Hematopoietic multipotent progenitor cell treated with erythropoietin and hydrocortisone succinate and interleukin-3 and kit ligand, for 17 days (in vitro differentiated cells): ENCODE results near the gene BPIFB1.

ENCODE experiments used
- DNase-seq: peaks from one replicate; pipeline ENCODE4 v3.0.0-alpha.2; 2015; ENCODE audit warnings: low spot score

The BPIFB1 gene

GRCh38 chr20:33325350-33325749 lies 42.3 kb downstream of the BPIFB1 start:
- no peak for DNase-seq

GRCh38 chr20:33328157-33329137 lies 45.4 kb downstream of the BPIFB1 start:
- no peak for DNase-seq

DNA sequence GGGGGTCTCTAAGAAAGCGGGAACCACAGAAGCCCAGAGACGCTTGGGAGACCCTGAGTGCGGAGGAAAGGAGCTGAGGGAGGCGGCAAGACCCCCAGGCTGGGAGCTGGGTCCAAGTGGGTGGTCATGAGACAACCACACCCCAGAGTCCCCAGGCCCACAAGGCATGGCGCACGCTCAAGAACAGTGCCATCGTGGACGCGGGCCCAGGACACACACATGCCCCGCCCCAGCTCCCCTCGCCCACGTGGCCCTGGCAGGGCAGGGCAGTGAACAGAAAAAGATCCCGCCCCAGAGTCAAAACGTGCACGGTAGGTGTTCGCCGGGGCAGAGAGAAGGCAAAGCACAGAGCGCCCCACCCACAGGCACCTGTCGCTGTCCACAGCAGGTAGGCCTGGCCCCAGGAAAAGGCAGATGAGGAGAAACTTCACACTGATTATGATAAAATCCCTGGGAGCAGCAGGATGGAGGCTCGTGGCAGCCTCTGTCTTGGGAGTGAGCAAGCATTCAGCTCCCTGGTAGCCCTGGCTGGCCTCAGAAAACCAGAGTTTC lies 50.0 kb downstream of the BPIFB1 start:
- DNase-seq, result no peak

DNA sequence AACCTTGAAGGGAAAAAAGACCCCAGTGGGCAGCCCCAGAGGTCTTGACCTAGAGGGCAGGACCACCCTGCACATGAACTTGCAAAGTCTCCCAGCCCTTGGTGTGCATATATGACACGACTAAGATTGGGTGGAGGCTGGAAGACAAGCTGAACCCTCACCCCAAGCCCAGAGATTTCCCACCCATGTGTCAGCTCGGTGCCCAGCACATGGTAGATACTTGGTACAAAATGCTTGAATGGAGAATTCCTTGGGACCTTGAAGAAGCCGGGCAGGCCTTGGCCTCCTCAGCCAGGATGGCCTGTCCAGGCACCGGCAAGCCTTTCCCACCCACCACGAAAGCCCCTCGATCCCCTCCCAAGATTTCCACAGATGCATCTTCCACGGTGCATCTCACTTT lies 50.6 kb downstream of the BPIFB1 start:
- DNase-seq, result no peak

GRCh38 chr20:33334111-33334510 lies 51.1 kb downstream of the BPIFB1 start:
- DNase-seq, result no peak

- no peak for DNase-seq
Measured at GRCh38 chr20:33336375-33336774, 53.4 kb downstream of the BPIFB1 start.

DNA sequence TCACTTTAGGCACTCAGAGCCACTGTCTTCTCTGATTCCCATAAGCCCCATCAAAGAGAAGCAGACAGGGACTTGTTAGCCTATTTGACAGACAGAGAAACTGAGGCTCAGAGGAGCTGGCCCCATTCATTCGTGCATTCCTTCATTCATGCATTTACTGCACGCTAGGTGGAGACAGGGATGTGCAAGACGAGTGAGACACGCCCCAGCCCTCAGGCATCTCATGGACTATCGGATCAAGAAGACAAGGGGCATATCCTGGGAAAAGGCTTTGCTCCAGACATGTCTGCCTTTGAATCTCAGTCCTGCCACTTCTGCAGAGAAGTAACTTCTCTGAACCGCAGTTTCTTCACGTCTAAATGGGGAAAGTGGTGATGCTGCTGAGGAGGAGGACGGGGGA lies 54.1 kb downstream of the BPIFB1 start:
- DNase-seq, result no peak

- DNase-seq, result no peak
Measured at GRCh38 chr20:33337531-33338165, 54.6 kb downstream of the BPIFB1 start.

- no peak for DNase-seq
Measured at GRCh38 chr20:33338467-33339258, 55.6 kb downstream of the BPIFB1 start.

- no peak for DNase-seq
Measured at GRCh38 chr20:33339515-33340058, 56.6 kb downstream of the BPIFB1 start.

DNA sequence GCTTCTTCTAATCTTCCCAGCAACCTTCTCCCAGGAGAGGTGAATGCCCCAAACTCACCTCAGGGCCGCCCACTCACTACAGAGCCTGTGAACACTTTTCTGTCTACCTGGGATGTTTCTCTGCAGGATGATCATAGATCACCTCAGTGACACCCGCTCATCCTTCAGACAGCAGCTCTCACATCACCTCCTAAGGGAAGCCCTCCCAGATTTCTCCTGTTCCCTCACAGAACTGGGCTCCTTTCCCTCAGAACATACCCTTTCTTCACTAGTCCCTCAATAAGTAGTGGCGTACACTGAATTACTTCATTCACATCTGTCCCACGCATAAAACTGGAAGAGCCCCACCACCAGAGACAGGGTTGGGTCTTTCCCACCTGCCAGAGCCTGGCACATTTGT lies 60.5 kb downstream of the BPIFB1 start:
- DNase-seq, result no peak

GRCh38 chr20:33345342-33345741 lies 62.3 kb downstream of the BPIFB1 start:
- no peak for DNase-seq

DNA sequence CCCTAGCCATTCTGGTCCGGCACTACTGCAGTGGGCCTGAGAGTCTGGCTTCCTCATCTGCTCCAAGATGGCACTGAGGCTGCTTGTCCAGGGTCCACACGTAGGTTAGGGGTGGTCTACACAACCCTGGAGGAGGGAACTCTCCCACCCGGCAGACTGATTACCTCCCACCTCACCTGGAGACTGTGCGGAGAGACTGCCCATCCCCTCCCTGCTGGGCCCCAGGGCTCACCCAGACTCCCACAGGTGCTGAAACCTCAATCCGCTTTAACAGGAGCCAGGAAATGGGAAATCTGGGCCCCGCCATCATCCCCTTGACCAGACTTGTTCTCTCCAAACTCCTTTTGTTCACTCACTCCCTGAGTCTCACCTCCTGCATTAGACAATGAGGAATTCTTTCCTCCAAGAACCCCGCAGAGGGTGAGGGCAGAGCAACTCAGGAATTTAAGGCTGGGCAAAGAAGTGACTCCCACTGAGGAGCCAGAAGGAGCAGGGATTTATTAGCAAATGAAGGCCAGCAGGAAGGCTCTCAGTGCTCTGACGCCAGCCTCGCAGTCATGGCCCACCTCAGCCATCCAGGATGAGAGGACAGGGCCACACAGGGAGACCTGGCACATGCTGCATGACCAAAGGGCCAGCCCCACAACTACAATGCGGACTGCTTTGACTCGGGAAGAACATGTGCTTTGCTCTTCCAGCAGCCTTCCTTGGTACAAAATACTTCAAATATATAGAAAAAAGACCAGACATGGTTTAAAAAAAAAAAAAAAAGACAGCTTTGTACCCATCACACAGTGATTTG lies 65.3 kb downstream of the BPIFB1 start:
- DNase-seq, result no peak

DNA sequence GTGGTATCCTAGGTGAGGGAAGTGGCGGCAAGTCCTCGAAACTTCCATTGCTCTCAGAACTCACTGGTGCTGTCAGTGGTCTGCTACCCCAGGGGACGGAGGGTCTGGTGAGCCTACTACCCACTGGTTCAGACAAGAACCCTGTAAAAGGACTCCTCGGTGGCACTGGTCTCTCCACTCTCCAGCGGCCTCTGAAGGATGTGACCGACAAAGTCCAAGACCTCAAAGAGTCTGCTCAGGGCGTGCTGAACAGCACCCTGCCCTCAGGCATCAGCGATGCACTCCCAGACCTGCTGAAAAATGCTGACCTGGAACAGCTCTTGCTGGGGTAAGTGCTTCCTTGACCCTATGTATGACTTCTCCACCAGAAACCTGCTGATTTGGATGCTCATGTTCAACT lies 66.5 kb downstream of the BPIFB1 start:
- DNase-seq, result no peak

GRCh38 chr20:33351696-33352095 lies 68.7 kb downstream of the BPIFB1 start:
- no peak for DNase-seq

DNA sequence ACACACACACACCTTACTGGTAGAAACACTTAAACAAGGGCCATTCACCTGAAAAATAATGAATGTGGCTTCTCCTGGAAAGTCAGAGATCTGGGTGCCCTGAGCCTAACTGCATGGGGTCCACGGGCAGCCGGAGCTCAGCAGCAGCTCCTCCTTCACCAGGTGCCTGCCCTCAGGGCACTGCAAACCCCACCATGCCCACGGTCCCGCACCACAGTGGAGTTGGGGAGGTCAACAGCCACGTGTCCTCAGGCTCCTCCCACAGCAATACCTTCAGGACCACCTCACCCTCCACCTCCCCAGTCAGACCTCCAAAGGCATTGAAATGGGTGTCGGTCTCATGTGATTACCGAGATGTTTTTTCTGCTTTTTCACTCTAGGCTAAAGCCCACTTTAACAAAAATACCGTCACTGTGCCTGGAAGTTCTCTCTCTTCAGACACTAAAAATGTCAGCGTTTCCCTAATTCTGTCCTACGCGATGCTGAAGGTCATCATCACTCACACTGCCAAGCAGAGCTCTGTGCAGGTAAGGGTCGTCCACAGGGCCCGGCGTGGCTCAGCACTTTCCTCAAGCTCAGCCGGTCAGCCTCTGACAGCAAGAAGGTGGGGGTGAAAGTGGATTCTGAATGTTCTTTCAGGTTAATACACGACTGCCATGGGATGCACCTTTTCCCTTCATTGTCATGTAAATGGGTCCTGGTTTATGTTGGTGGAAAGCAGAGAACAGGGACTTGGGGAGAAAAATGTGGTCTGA lies 69.4 kb downstream of the BPIFB1 start:
- DNase-seq, result no peak

GRCh38 chr20:33353013-33353402 lies 70.0 kb downstream of the BPIFB1 start:
- no peak for DNase-seq
